Activated naive CD4-positive, alpha-beta T cell treated with anti-CD3 and anti-CD28 coated beads, Interleukin-2, amount 50 U/mL, for 72 hours (primary cell): Measurements from ENCODE around the gene ZNF280A. TPM values are rescaled to one million over a fixed set of nuclear protein-coding genes. Genes with fewer than 3 reads are reported as not detected.
"Not testable (repeated sequence)": the region's sequence is repeated elsewhere in the genome, so short reads cannot be mapped to it uniquely, and the experiment has no call there.

Source experiments
- ATAC-seq, 2 donors: fragments of 150-1000 bp; cut with Tn5 transposase; 2 replicates each; pipeline ENCODE4 v1.10.0; 2021; ENCODE audit warnings: mild to moderate bottlenecking in 2 of 2, moderate library complexity in 2 of 2
- DNase-seq, 2 donors: peaks; one replicate each; pipeline ENCODE4 v3.0.0; 2021 to 2022; ENCODE audit warnings: low spot score in 2 of 2
- H3K27ac Mint-ChIP-seq, 2 donors: one replicate each; pipeline ENCODE4 v1.8.0; 2022; ENCODE audit warnings: mild to moderate bottlenecking in 2 of 2, mixed read lengths in 2 of 2
- H3K36me3 Mint-ChIP-seq, 2 donors: one replicate each; pipeline ENCODE4 v1.8.0; 2022; ENCODE audit warnings: mixed read lengths in 2 of 2
- H3K9me3 Mint-ChIP-seq, 2 donors: one replicate each; pipeline ENCODE4 v1.8.0; 2022; ENCODE audit warnings: mixed read lengths in 2 of 2
- total RNA-seq, 2 donors: library from RNA; stranded (reverse); gene quantifications; one replicate each; pipeline ENCODE4 v1.2.3, GENCODE V29; 2022

ZNF280A gene
- total RNA-seq, 2 donors from 2014 or later: not detected

DNA sequence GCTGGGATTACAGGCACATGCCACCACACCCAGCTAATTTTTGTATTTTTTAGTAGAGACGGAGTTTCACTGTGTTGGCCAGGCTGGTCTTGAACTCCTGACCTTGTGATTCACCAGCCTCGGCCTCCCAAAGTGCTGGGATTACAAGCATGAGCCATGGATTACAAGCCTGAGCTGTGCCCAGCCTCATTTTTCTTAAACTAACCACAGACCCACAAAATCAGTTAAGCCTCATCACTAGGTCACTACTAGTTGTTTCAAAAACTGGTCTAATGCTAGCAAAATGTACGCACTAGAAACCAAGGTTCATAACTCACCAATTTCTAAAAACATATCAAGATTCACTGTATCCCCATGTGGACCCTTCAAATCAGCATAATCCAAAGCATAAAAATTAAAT, 28.5 kb downstream of the ZNF280A start:
- not testable (repeated sequence) for ATAC-seq, DNase-seq, H3K36me3 Mint-ChIP-seq, H3K27ac Mint-ChIP-seq, H3K9me3 Mint-ChIP-seq

- no peak overlapping the region for H3K27ac Mint-ChIP-seq
- no peak for ATAC-seq
- no peaks in the 10 kb centered on the region for H3K9me3 Mint-ChIP-seq
- DNase-seq: no peak
- peaks cover 7% of the 10 kb centered on the region in 2 donors for H3K36me3 Mint-ChIP-seq
These were observed 31.3 kb downstream of the ZNF280A start for GRCh38 chr22:22488736-22489135.

DNA sequence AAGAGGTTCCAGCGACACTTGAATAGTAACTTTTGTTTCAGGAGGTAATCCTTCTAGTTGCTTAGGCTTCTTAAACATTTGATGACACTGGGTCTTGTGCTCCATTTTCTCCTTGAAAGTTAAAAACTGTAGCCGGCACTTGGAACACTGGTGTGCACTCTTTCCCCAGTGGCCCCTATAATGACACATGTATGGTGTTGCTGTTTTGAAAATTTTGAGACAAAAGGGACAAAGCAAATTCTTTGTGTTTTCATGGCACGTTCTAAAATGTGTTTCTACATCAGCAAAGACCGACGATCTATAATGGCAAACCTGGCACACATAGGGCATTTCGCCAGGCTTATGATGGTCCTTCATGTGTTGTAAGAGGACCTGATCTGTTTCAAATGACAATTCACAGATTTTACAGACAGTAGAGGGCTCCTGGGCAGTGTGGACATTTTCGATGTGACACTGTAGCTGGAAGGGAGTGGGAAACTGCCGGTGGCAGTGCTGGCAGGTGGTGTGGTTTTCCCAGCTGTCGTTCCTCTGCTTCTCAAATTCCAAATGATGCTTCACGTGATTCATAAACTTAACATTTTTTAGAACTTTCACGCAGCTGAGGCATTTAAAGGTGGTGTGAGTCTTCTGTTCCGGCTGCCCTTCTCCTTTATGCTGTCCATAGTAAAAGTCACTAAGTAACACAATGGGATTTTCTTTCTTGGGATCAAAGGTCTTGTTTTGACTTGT, 32.0 kb downstream of the ZNF280A start:
- DNase-seq (no peak), ATAC-seq (no peak)
- Mint-ChIP-seq H3K27ac (no peak overlapping the region), H3K36me3 (peaks cover 7% of the 10 kb centered on the region in 2 donors), H3K9me3 (no peaks in the 10 kb centered on the region)

- H3K36me3 Mint-ChIP-seq: peaks cover 7% of the 10 kb centered on the region in 2 donors
- no peaks in the 10 kb centered on the region for H3K9me3 Mint-ChIP-seq
- no peak for DNase-seq
- no peak for ATAC-seq
- no peak overlapping the region for H3K27ac Mint-ChIP-seq
These were observed 33.0 kb downstream of the ZNF280A start for GRCh38 chr22:22487059-22487458.

GRCh38 chr22:22486132-22486899, 33.8 kb downstream of the ZNF280A start:
- no peak overlapping the region for H3K27ac Mint-ChIP-seq

GRCh38 chr22:22485524-22485923, 34.5 kb downstream of the ZNF280A start:
- DNase-seq (no peak), ATAC-seq (no peak)
- H3K36me3 Mint-ChIP-seq: peaks cover 7% of the 10 kb centered on the region in 2 donors
- no peaks in the 10 kb centered on the region for H3K9me3 Mint-ChIP-seq
- no peak overlapping the region for H3K27ac Mint-ChIP-seq

More at GRCh38 chr22:22486132-22486899, 33.8 kb downstream of the ZNF280A start:
- Mint-ChIP-seq H3K9me3 (no peaks in the 10 kb centered on the region), H3K36me3 (peaks cover 7% of the 10 kb centered on the region in 2 donors)
- ATAC-seq (no peak), DNase-seq (no peak)

DNA sequence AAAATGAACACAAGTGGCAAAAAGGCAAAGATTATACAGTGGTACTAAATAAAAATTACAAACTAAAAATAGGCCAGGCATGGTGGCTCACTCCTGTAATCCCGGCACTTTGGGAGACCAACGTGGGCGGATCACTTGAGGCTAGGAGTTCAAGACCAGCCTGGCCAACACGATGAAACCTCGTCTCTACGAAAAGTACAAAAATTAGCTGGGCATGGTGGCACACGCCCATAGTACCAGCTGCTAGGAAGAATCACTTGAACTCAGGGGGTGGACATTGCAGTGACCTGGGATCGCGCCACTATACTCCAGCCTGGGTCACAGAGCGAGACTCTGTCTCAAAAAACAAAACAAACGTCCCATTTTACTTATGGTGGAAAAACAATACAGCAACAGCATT, 36.0 kb downstream of the ZNF280A start:
- Mint-ChIP-seq H3K36me3 (peaks cover 7% of the 10 kb centered on the region in 2 donors), H3K9me3 (no peaks in the 10 kb centered on the region), H3K27ac (no peak overlapping the region)
- DNase-seq: no peak
- no peak for ATAC-seq

- ATAC-seq (no peak), DNase-seq (no peak)
- no peaks in the 10 kb centered on the region for H3K9me3 Mint-ChIP-seq
- H3K27ac Mint-ChIP-seq: no peak overlapping the region
- peaks cover 7% of the 10 kb centered on the region in 2 donors for H3K36me3 Mint-ChIP-seq
These were observed 39.1 kb downstream of the ZNF280A start for GRCh38 chr22:22480940-22481339.

GRCh38 chr22:22479999-22480532, 40.0 kb downstream of the ZNF280A start:
- H3K9me3 Mint-ChIP-seq: no peaks in the 10 kb centered on the region
- H3K27ac Mint-ChIP-seq: no peak overlapping the region
- no peak for ATAC-seq
- H3K36me3 Mint-ChIP-seq: no peaks in the 10 kb centered on the region
- no peak for DNase-seq

DNA sequence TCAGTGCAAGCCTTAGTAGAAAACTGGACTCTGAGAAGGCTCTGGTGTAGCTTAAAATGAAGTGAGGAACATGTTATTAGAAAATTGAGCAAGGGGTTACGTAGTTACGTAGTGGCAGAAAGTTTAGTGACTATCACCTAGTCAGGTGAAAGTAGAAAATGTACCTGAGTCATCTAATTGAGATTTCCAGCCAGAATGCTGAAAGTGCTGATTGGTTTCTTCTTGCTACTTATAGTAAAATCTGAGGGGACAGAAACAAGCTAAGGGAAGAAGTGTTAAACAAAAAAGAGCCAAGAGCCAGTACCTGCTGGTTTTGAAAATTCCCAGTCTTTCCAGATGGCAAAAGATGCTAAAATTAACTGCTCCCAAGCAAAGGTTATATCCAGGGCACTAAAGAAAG, 41.0 kb downstream of the ZNF280A start:
- no peak for DNase-seq
- Mint-ChIP-seq H3K36me3 (no peaks in the 10 kb centered on the region), H3K27ac (no peak overlapping the region), H3K9me3 (no peaks in the 10 kb centered on the region)
- ATAC-seq: no peak

DNA sequence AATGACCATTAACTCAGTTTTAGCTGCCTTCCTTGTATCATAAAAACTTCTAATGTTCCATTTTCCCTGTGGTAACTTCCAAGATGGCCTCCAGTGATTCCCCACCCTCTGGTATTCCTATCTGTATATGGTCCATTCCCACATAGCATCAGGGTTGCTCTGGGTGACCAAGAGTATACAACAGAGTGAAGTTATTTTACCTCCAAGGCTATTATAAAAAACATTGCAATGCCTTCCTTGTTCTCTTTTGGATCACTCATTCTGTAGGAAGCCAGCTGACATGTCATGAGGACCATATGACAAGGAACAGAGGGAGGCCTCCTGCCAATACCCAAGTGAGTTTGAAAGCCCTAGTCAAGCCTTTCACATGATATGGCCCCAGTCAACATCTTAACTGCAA, 41.6 kb downstream of the ZNF280A start:
- H3K36me3 Mint-ChIP-seq: no peaks in the 10 kb centered on the region
- H3K27ac Mint-ChIP-seq: no peak overlapping the region
- DNase-seq (no peak), ATAC-seq (no peak)
- no peaks in the 10 kb centered on the region for H3K9me3 Mint-ChIP-seq

DNA sequence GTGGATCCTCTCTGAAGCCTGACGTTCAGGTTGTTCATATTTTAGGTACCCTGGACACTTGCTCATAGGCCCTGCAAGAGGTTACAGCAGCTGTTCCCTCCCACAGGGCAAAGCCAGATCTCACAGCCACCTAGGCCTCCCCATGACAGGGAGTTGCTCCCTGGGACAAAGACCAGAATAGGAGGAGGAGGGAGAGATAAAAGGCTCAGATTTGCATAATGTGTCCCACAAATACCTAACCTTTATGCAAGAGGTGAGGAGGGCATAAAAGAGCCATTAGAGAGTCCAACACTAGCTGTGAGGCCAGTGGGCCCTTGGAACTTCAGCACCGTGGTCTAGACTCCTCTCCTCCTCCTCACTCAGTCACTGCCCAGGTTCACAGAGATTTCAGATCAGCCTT, 45.3 kb downstream of the ZNF280A start:
- ATAC-seq (no peak), DNase-seq (no peak)
- H3K27ac Mint-ChIP-seq: no peak overlapping the region
- peaks cover 0 to 3% of the 10 kb centered on the region in 2 donors for H3K36me3 Mint-ChIP-seq
- peaks cover 2 to 3% of the 10 kb centered on the region in 2 donors for H3K9me3 Mint-ChIP-seq

DNA sequence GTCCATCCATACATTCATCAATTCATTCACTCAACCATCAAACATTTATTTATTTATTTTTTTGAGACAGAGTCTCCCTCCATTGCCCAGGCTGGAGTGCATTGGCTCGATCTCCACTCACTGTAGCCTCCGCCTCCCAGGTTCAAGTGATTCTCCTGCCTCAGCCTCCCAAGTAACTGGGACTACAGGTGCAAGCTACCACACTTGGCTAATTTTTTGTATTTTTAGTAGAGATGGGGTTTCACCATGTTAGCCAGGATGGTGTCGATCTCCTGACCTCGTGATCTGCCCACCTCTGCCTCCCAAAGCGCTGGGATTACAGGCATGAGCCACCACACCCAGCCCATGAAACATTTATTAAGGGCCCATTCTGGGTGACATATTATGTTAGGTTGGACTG, 49.0 kb downstream of the ZNF280A start:
- ATAC-seq, DNase-seq: not testable (repeated sequence)
- peaks cover 10 to 12% of the 10 kb centered on the region in 2 donors for H3K36me3 Mint-ChIP-seq
- peaks cover 15 to 16% of the 10 kb centered on the region in 2 donors for H3K9me3 Mint-ChIP-seq
- peak overlapping the region in 1 of 2 donors; percentile 40 for H3K27ac Mint-ChIP-seq

DNA sequence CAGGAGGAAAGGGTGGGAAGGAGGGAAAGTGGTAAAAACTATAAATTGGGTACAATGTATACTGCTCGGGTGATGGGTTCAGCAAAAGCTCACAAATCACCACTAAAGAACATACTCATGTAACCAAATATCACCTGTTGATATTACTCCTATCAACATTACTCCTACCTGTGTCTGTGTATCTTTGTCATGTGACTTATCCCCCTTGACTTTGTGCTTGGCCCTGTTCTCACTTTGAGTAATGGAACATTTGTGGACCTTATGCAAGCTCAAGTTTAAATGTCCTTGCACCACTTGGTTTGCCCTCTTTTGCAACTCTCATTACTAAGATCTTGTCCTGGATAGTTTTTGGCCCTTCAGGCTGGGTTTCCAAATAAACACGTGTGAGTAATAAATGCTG, 50.5 kb downstream of the ZNF280A start:
- Mint-ChIP-seq H3K36me3 (peaks cover 10 to 12% of the 10 kb centered on the region in 2 donors), H3K9me3 (peaks cover 15 to 16% of the 10 kb centered on the region in 2 donors), H3K27ac (no peak overlapping the region)
- no peak for ATAC-seq
- no peak for DNase-seq

DNA sequence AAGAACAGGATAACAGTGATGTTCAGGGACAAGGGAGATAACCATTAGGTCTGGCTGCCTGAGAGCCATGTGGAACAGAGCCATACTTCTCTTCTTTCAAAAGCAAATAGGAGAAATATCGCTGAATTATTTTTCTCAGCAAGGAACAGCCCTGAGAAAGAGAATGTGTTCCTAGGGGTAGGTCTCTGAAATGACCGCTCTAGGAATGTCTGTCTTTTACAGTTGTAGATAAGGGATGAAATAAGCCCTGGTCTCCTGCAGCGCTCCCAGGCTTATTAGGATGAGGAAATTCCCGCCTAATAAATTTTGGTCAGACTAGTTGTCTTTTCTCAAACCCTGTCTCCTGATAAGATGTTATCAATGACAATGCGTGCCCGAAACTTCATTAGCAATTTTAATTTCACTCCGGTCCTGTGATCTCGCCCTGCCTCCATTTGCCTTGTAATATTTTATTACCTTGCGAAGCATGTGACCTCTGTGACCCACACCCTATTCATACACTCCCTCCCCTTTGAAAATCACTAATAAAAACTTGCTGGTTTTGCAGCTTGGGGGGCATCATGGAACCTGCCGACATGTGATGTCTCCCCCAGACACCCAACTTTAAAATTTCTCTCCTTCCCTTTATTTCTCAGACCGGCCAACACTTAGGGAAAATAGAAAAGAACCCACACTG, 51.1 kb downstream of the ZNF280A start:
- Mint-ChIP-seq H3K36me3 (peaks cover 10 to 12% of the 10 kb centered on the region in 2 donors), H3K9me3 (peaks cover 15 to 16% of the 10 kb centered on the region in 2 donors)
- ATAC-seq, H3K27ac Mint-ChIP-seq, DNase-seq: not testable (repeated sequence)

GRCh38 chr22:22467112-22467511, 53.0 kb downstream of the ZNF280A start:
- Mint-ChIP-seq H3K27ac (no peak overlapping the region), H3K9me3 (peaks cover 15 to 16% of the 10 kb centered on the region in 2 donors), H3K36me3 (peaks cover 10 to 12% of the 10 kb centered on the region in 2 donors)
- ATAC-seq (no peak), DNase-seq (no peak)

DNA sequence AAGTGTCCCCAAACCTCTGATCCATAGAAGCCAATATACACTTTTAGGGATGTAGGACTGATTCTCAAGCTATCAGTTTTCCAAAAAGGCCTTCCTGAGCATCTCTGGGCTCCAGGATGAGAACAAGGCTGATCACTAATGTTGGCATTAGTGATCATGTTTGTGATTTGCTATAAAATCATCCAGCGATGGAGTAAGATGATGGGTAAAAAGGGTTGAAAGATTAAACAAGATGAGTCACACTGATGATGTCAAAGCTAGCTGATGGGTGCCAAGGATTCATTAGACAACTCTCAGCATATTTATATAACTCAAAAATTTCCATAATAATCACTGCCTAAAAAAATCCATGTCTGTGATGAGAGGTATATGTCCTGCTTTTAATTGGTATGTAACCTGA, 54.3 kb downstream of the ZNF280A start:
- ATAC-seq (no peak), DNase-seq (no peak)
- Mint-ChIP-seq H3K27ac (no peak overlapping the region), H3K9me3 (peaks cover 15 to 16% of the 10 kb centered on the region in 2 donors), H3K36me3 (peaks cover 10 to 12% of the 10 kb centered on the region in 2 donors)
